ENCODE measurements around the gene CHRM1.

CHRM1 gene

DNA sequence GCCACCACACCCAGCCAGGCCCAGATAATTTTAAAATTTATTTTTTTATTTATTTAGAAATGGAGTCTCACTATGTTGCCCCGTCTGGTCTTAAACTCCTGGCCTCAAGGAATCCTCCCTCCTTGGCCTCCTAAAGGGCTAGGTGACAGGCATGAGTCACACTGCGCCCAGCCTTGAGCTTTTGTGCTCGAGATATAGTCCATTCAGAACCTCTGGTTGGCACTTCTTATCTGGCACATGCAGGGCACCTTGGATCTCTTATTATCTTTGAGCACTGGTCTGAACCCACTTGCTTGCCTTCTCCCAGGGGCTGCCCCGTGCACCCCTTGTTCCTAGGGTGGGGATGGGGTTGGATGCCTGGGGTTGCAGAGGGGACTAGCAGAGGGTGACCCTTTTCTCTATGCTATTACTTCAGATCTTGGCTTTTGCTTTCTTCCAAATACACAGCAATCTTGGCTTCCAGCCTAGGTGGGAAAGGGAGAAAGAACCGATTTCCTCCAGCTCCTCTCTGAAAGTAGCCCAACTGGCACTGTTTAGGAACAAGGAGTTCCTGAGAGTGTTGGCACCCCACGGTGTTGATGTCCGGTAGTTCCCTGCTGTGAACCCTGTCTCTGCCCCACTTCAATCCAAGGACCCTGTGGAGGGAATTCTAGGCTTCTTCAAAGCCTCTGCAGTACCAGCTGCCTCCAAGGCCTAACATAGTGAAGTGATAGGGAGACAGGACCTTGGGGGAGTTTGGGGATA, 41.8 kb downstream of the CHRM1 start:
- Histone ChIP-seq H3K36me3 (peaks cover 40% of the 10 kb centered on the region), H3K4me3 (ENCODE audit: low read depth, low read length) (no peak overlapping the region)
- TF ChIP-seq, protein P1, sequence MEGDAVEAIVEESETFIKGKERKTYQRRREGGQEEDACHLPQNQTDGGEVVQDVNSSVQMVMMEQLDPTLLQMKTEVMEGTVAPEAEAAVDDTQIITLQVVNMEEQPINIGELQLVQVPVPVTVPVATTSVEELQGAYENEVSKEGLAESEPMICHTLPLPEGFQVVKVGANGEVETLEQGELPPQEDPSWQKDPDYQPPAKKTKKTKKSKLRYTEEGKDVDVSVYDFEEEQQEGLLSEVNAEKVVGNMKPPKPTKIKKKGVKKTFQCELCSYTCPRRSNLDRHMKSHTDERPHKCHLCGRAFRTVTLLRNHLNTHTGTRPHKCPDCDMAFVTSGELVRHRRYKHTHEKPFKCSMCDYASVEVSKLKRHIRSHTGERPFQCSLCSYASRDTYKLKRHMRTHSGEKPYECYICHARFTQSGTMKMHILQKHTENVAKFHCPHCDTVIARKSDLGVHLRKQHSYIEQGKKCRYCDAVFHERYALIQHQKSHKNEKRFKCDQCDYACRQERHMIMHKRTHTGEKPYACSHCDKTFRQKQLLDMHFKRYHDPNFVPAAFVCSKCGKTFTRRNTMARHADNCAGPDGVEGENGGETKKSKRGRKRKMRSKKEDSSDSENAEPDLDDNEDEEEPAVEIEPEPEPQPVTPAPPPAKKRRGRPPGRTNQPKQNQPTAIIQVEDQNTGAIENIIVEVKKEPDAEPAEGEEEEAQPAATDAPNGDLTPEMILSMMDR (IDR thresholded peaks at IDR 0.05; ENCODE audit: low read depth, low read length), result no peak

DNA sequence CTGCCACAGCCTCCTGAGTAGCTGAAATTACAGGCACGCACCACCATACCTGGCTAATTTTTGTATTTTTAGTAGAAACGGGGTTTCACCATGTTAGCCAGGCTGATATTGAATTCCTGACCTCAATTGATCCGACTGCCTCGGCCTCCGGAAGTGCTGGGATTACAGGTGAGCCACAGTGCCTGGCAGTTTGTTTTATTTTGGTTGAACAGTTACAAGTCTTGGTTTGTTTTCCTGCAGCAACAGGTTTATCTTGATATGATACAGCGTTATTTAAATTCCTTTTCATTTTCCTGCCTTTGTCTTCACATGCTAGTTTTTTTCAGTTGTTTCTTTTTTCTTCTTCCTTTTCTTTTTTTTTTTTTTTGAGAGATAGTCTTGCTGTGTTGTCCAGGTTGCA, 44.5 kb downstream of the CHRM1 start:
- no peak overlapping the region for H3K4me3 ChIP-seq (ENCODE audit: low read depth, low read length)
- H3K36me3 ChIP-seq, result peaks cover 17% of the 10 kb centered on the region
- TF ChIP-seq, protein P1 (IDR thresholded peaks at IDR 0.05; ENCODE audit: low read depth, low read length), result no peak
- H3K27me3 ChIP-seq, result no peaks in the 10 kb centered on the region
- no peaks in the 10 kb centered on the region for H3K9me3 ChIP-seq
- no peak for DNase-seq
- no peaks in the 10 kb centered on the region for H3K4me1 ChIP-seq

More for the DNA sequence above, 41.8 kb downstream of the CHRM1 start:
- no peak for DNase-seq
- Histone ChIP-seq H3K9me3 (no peaks in the 10 kb centered on the region), H3K27me3 (no peaks in the 10 kb centered on the region), H3K4me1 (0 out of 2 replicates have a peak, but pooled peaks cover 3% of the 10 kb centered on the region)

DNA sequence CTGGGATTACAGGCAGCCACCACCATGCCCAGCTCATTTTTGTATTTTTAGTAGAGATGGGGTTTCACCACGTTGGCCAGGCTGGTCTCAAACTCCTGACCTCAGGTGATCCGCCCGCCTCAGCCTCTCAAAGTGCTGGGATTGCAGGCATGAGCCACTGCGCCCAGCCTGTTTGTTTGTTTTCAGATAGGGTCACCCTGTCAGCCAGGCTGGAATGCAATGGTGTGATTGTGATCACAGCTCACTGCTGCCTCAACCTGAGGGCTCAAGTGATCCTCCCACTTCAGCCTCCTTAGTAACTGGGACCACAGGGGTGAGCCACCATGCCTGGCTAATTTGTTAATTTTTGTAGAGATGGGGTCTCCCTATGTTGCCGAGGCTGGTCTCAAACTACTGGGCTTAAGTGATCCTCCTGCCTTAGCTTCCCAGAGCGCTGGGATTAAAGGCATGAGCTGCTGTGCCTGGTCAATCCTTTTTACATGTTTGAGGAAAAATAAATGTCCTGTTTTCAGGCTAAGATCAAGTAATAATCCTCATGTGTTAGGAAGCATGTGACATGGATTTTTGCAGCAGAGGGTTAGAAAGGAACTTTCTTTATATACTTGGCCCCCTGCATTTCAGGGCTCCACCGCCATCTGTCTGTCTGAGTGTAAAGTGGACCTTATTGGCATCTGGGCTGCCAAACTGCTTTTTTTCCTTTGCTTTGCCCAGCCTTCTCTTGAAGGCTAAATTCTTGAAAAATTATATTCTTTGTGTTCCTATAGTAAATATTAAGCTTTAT, 45.3 kb downstream of the CHRM1 start:
- H3K27me3 ChIP-seq, result no peaks in the 10 kb centered on the region
- H3K4me1 ChIP-seq, result no peaks in the 10 kb centered on the region
- peaks cover 12% of the 10 kb centered on the region for H3K36me3 ChIP-seq
- no peaks in the 10 kb centered on the region for H3K9me3 ChIP-seq
- TF ChIP-seq, protein P1 (IDR thresholded peaks at IDR 0.05; ENCODE audit: low read depth, low read length), result no peak
- DNase-seq, result no peak
- H3K4me3 ChIP-seq (ENCODE audit: low read depth, low read length), result no peak overlapping the region

DNA sequence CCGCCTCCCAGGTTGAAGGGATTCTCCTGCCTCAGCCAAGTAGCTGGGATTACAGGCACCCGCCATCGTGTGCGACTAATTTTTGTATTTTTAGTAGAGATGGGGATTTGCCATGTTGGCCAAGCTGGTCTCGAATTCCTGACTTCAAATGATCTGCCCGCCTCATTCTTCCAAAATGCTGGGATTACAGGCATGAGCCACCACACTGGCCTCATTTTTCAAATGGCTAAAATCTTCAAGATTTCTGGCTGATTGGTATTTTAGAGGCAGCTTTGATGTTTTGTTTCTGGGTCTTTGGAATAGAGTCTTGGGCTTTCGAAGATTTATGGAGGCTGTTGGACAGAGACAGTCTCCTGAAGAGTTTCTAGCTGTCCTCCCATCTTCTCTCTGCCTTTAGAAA, 46.3 kb downstream of the CHRM1 start:
- Histone ChIP-seq H3K4me3 (ENCODE audit: low read depth, low read length) (no peak overlapping the region), H3K36me3 (peaks cover 10% of the 10 kb centered on the region)
- TF ChIP-seq, protein P1 (IDR thresholded peaks at IDR 0.05; ENCODE audit: low read depth, low read length), result no peak

DNA sequence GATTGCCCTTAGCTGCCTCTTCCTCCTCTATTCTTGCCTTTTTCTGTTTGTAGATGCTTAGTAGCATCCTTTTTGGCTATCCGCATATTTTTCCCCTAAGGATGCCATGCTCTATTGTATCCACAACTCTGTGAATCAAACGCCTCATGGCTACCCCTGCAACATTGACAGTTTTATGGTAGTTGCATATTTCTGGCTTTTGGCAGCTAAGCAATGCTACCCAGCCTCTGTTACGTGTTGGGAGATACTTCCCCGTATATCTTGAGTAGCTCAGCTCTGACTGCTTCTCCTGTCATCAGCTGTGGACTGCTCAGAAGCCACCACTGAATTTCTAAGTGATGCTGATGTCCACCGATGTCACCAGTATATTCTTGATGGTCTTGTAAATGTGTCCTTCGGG, 55.5 kb downstream of the CHRM1 start:
- Histone ChIP-seq H3K9me3 (no peaks in the 10 kb centered on the region), H3K27me3 (no peaks in the 10 kb centered on the region), H3K36me3 (peaks cover 8% of the 10 kb centered on the region), H3K4me1 (peaks cover 2% of the 10 kb centered on the region; the same call in 1 of the 2 replicates), H3K4me3 (ENCODE audit: low read depth, low read length) (no peak overlapping the region)
- TF ChIP-seq, protein P1 (IDR thresholded peaks at IDR 0.05; ENCODE audit: low read depth, low read length), result no peak
- DNase-seq, result no peak

More for the DNA sequence above, 46.3 kb downstream of the CHRM1 start:
- DNase-seq, result no peak
- Histone ChIP-seq H3K27me3 (no peaks in the 10 kb centered on the region), H3K4me1 (no peaks in the 10 kb centered on the region), H3K9me3 (no peaks in the 10 kb centered on the region)

All from BE2C (cell line).